GM23338 (cell line): Measurements from ENCODE around the gene SMCO3. TPM values are rescaled to one million over a fixed set of nuclear protein-coding genes. Genes with fewer than 3 reads are reported as not detected.

ENCODE experiments used
- ATAC-seq: fragments of 200-7000 bp; cut with Tn5 transposase; 3 replicates; pipeline ENCODE4 v1.9.1; 2020
- DNase-seq: peaks from one replicate; pipeline ENCODE4 v3.0.0-alpha.2; 2015; ENCODE audit warnings: low spot score
- H2AFZ ChIP-seq: fragments of 200-600 bp; sonication (generic); 2 replicates; pipeline ENCODE4 v1.8.0; 2016; ENCODE audit warnings: antibody characterized with exemption, mild to moderate bottlenecking, moderate library complexity
- H3F3A ChIP-seq: fragments of 200-600 bp; sonication (generic); replicated peaks from 2 replicates; pipeline ENCODE4 v1.8.0; 2017; ENCODE audit warnings: antibody characterized with exemption, mixed run types, low read depth
- H3K27ac ChIP-seq: fragments of 200-600 bp; sonication (generic); 2 replicates; pipeline ENCODE4 v1.6.1; 2016; ENCODE audit warnings: low read depth
- H3K27me3 ChIP-seq: fragments of 200-600 bp; sonication (generic); 2 replicates; pipeline ENCODE4 v1.8.0; 2016; ENCODE audit warnings: mild to moderate bottlenecking, mixed run types, moderate library complexity; ENCODE audit not compliant: insufficient read depth
- H3K36me3 ChIP-seq: fragments of 200-600 bp; sonication (generic); 2 replicates; pipeline ENCODE4 v1.8.0; 2016; ENCODE audit warnings: mild to moderate bottlenecking; ENCODE audit not compliant: insufficient read depth
- H3K4me1 ChIP-seq: fragments of 200-600 bp; sonication (generic); 2 replicates; pipeline ENCODE4 v1.8.0; 2016; ENCODE audit warnings: mild to moderate bottlenecking, moderate library complexity; ENCODE audit not compliant: insufficient read depth
- H3K4me2 ChIP-seq: fragments of 200-600 bp; sonication (generic); 2 replicates; pipeline ENCODE4 v1.7.1; 2017; ENCODE audit warnings: mixed run types
- H3K4me3 ChIP-seq: fragments of 200-600 bp; sonication (generic); 2 replicates; pipeline ENCODE4 v1.6.1; 2016; ENCODE audit warnings: mixed run types
- H3K79me2 ChIP-seq: fragments of 200-600 bp; sonication (generic); replicated peaks from 2 replicates; pipeline ENCODE4 v1.8.0; 2017; ENCODE audit warnings: mild to moderate bottlenecking; ENCODE audit not compliant: insufficient read depth
- H3K9me2 ChIP-seq: fragments of 200-600 bp; sonication (generic); 2 replicates; pipeline ENCODE4 v1.8.0; 2017; ENCODE audit not compliant: insufficient read depth
- H4K20me1 ChIP-seq: fragments of 200-600 bp; sonication (generic); replicated peaks from 2 replicates; pipeline ENCODE4 v1.8.0; 2017; ENCODE audit warnings: mild to moderate bottlenecking; ENCODE audit not compliant: insufficient read depth
- H3K27ac Mint-ChIP-seq: 2 replicates; pipeline ENCODE4 v1.8.0; 2020; ENCODE audit warnings: inconsistent platforms, mild to moderate bottlenecking, moderate library complexity, mixed read lengths
- H3K27me3 Mint-ChIP-seq: 3 replicates; pipeline ENCODE4 v1.8.0; 2022; ENCODE audit warnings: low read depth, mild to moderate bottlenecking, moderate library complexity, mixed read lengths, inconsistent platforms; ENCODE audit not compliant: insufficient read depth, poor library complexity
- H3K36me3 Mint-ChIP-seq: 3 replicates; pipeline ENCODE4 v1.8.0; 2021; ENCODE audit warnings: low read depth, mild to moderate bottlenecking, inconsistent platforms, moderate library complexity, mixed read lengths
- H3K4me1 Mint-ChIP-seq: 3 replicates; pipeline ENCODE4 v1.8.0; 2020; ENCODE audit warnings: mild to moderate bottlenecking, inconsistent platforms, mixed read lengths
- H3K4me3 Mint-ChIP-seq: 3 replicates; pipeline ENCODE4 v1.8.0; 2021; ENCODE audit warnings: moderate library complexity, mild to moderate bottlenecking, inconsistent platforms, mixed read lengths
- H3K9me3 Mint-ChIP-seq: 3 replicates; pipeline ENCODE4 v1.8.0; 2020; ENCODE audit warnings: moderate library complexity, mild to moderate bottlenecking, inconsistent platforms, mixed read lengths
- CREB1 ChIP-seq: fragments of 250-450 bp; sonication (Bioruptor Pico); IDR thresholded peaks from 2 replicates; pipeline ENCODE4 v1.5.0; 2020; ENCODE audit warnings: low read depth, mild to moderate bottlenecking, moderate library complexity
- CTCF ChIP-seq, 2 experiments: fragments of 200-600 bp in 1 of 2; sonication (generic) in 1 of 2; conservative IDR thresholded peaks; 2 replicates each; pipeline versions ENCODE4 v1.5.1 to v1.6.1; 2016 to 2017; ENCODE audit warnings: antibody characterized with exemption in 2 of 2, low read depth in 2 of 2, mild to moderate bottlenecking in 2 of 2, moderate library complexity in 1 of 2
- ETS1 ChIP-seq: IDR thresholded peaks from 2 replicates; pipeline ENCODE4 v1.6.1; 2016; ENCODE audit warnings: antibody characterized with exemption
- EZH2 ChIP-seq: fragments of 200-600 bp; sonication (generic); IDR thresholded peaks from one replicate; pipeline ENCODE4 v1.8.0; 2017; ENCODE audit warnings: antibody characterized with exemption, mild to moderate bottlenecking, low read depth; ENCODE audit not compliant: unreplicated experiment
- EZH2phosphoT487 ChIP-seq: fragments of 200-600 bp; sonication (generic); IDR thresholded peaks from one replicate; pipeline ENCODE4 v1.8.1; 2018; ENCODE audit warnings: antibody characterized with exemption; ENCODE audit not compliant: unreplicated experiment
- JUNB ChIP-seq: IDR thresholded peaks from one replicate; pipeline ENCODE4 v1.6.1; 2016; ENCODE audit warnings: antibody characterized with exemption; ENCODE audit not compliant: unreplicated experiment
- NANOG ChIP-seq: IDR thresholded peaks from 2 replicates; pipeline ENCODE4 v1.6.1; 2016; ENCODE audit warnings: antibody characterized with exemption, borderline replicate concordance
- POLR2AphosphoS5 ChIP-seq: IDR thresholded peaks from 2 replicates; pipeline ENCODE4 v1.6.1; 2016; ENCODE audit warnings: antibody characterized with exemption, low read depth
- STAT1 ChIP-seq: IDR thresholded peaks from one replicate; pipeline ENCODE4 v1.6.1; 2016; ENCODE audit warnings: antibody characterized with exemption; ENCODE audit not compliant: unreplicated experiment
- ZNF114 ChIP-seq: fragments of 250-450 bp; sonication (Bioruptor Pico); IDR thresholded peaks from 2 replicates; pipeline ENCODE4 v1.5.0; 2020; ENCODE audit warnings: mild to moderate bottlenecking, moderate library complexity
- ZNF331 ChIP-seq: fragments of 250-450 bp; sonication (Bioruptor Pico); IDR thresholded peaks from 2 replicates; pipeline ENCODE4 v1.5.0; 2020; ENCODE audit warnings: low read depth, mild to moderate bottlenecking, moderate library complexity
- polyA plus RNA-seq: library from polyadenylated mRNA; unstranded; fragments of >200 nt; fragmentation: Nextera tagmentation; extraction: Ambion mirVana; gene quantifications from 2 replicates; pipeline ENCODE4 v1.2.1, GENCODE V29; 2016
- total RNA-seq: library from RNA; depleted of rRNA; stranded (reverse); fragments of >200 nt; shearing (Covaris generic); gene quantifications from 2 replicates; pipeline ENCODE4 v1.2.3, GENCODE V29; 2014
- TF ChIP-seq, protein P1 (sequence below): fragments of 250-450 bp; sonication (Bioruptor Pico); IDR thresholded peaks from 2 replicates; pipeline ENCODE4 v1.5.0; 2020; ENCODE audit warnings: mild to moderate bottlenecking, moderate library complexity
- TF ChIP-seq, protein P2 (sequence below): IDR thresholded peaks from one replicate; pipeline ENCODE4 v1.6.1; 2018; ENCODE audit warnings: antibody characterized with exemption; ENCODE audit not compliant: unreplicated experiment

The SMCO3 gene
- total and polyA plus RNA-seq, 2 experiments from 2014 or later: 0.13 TPM; not detected in 1

GRCh38 chr12:14840616-14841015, 26.6 kb upstream of the SMCO3 start:
- H3K27ac ChIP-seq: no peak overlapping the region
- no peaks in the 10 kb centered on the region for H3K79me2 ChIP-seq
- H4K20me1 ChIP-seq: no peaks in the 10 kb centered on the region
- Mint-ChIP-seq H3K9me3 (peaks cover 9% of the 10 kb centered on the region; the same call in 1 of the 3 replicates), H3K27me3 (no peaks in the 10 kb centered on the region), H3K4me3 (no peak overlapping the region), H3K27ac (no peak overlapping the region), H3K36me3 (peaks cover 2% of the 10 kb centered on the region; the same call in 1 of the 3 replicates), H3K4me1 (peaks cover 3% of the 10 kb centered on the region; the same call in 1 of the 3 replicates)
- no peaks in the 10 kb centered on the region for H3K4me1 ChIP-seq
- H3K4me3 ChIP-seq: no peak overlapping the region
- no peaks in the 10 kb centered on the region for H3K9me2 ChIP-seq
- TF ChIP-seq CREB1 (CRISPR knock-in tag): no peak
- TF ChIP-seq, protein P1, sequence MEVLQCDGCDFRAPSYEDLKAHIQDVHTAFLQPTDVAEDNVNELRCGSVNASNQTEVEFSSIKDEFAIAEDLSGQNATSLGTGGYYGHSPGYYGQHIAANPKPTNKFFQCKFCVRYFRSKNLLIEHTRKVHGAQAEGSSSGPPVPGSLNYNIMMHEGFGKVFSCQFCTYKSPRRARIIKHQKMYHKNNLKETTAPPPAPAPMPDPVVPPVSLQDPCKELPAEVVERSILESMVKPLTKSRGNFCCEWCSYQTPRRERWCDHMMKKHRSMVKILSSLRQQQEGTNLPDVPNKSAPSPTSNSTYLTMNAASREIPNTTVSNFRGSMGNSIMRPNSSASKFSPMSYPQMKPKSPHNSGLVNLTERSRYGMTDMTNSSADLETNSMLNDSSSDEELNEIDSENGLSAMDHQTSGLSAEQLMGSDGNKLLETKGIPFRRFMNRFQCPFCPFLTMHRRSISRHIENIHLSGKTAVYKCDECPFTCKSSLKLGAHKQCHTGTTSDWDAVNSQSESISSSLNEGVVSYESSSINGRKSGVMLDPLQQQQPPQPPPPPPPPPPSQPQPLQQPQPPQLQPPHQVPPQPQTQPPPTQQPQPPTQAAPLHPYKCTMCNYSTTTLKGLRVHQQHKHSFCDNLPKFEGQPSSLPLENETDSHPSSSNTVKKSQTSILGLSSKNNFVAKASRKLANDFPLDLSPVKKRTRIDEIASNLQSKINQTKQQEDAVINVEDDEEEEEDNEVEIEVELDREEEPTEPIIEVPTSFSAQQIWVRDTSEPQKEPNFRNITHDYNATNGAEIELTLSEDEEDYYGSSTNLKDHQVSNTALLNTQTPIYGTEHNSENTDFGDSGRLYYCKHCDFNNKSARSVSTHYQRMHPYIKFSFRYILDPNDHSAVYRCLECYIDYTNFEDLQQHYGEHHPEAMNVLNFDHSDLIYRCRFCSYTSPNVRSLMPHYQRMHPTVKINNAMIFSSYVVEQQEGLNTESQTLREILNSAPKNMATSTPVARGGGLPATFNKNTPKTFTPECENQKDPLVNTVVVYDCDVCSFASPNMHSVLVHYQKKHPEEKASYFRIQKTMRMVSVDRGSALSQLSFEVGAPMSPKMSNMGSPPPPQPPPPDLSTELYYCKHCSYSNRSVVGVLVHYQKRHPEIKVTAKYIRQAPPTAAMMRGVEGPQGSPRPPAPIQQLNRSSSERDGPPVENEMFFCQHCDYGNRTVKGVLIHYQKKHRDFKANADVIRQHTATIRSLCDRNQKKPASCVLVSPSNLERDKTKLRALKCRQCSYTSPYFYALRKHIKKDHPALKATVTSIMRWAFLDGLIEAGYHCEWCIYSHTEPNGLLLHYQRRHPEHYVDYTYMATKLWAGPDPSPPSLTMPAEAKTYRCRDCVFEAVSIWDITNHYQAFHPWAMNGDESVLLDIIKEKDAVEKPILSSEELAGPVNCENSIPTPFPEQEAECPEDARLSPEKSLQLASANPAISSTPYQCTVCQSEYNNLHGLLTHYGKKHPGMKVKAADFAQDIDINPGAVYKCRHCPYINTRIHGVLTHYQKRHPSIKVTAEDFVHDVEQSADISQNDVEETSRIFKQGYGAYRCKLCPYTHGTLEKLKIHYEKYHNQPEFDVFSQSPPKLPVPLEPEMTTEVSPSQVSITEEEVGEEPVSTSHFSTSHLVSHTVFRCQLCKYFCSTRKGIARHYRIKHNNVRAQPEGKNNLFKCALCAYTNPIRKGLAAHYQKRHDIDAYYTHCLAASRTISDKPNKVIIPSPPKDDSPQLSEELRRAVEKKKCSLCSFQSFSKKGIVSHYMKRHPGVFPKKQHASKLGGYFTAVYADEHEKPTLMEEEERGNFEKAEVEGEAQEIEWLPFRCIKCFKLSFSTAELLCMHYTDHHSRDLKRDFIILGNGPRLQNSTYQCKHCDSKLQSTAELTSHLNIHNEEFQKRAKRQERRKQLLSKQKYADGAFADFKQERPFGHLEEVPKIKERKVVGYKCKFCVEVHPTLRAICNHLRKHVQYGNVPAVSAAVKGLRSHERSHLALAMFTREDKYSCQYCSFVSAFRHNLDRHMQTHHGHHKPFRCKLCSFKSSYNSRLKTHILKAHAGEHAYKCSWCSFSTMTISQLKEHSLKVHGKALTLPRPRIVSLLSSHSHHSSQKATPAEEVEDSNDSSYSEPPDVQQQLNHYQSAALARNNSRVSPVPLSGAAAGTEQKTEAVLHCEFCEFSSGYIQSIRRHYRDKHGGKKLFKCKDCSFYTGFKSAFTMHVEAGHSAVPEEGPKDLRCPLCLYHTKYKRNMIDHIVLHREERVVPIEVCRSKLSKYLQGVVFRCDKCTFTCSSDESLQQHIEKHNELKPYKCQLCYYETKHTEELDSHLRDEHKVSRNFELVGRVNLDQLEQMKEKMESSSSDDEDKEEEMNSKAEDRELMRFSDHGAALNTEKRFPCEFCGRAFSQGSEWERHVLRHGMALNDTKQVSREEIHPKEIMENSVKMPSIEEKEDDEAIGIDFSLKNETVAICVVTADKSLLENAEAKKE (CRISPR knock-in tag): no peak
- no peak for TF ChIP-seq ZNF114 (CRISPR knock-in tag)
- TF ChIP-seq POLR2AphosphoS5: no peak
- TF ChIP-seq ETS1: no peak
- TF ChIP-seq ZNF331 (CRISPR knock-in tag): no peak
- no peak for TF ChIP-seq EZH2phosphoT487
- TF ChIP-seq CTCF (conservative IDR thresholded peaks at IDR 0.05; ENCODE audit: low read depth in 2 of 2): no peak
- TF ChIP-seq STAT1: no peak
- no peak for TF ChIP-seq NANOG
- no peak for TF ChIP-seq EZH2
- TF ChIP-seq JUNB: no peak
- TF ChIP-seq, protein P2, sequence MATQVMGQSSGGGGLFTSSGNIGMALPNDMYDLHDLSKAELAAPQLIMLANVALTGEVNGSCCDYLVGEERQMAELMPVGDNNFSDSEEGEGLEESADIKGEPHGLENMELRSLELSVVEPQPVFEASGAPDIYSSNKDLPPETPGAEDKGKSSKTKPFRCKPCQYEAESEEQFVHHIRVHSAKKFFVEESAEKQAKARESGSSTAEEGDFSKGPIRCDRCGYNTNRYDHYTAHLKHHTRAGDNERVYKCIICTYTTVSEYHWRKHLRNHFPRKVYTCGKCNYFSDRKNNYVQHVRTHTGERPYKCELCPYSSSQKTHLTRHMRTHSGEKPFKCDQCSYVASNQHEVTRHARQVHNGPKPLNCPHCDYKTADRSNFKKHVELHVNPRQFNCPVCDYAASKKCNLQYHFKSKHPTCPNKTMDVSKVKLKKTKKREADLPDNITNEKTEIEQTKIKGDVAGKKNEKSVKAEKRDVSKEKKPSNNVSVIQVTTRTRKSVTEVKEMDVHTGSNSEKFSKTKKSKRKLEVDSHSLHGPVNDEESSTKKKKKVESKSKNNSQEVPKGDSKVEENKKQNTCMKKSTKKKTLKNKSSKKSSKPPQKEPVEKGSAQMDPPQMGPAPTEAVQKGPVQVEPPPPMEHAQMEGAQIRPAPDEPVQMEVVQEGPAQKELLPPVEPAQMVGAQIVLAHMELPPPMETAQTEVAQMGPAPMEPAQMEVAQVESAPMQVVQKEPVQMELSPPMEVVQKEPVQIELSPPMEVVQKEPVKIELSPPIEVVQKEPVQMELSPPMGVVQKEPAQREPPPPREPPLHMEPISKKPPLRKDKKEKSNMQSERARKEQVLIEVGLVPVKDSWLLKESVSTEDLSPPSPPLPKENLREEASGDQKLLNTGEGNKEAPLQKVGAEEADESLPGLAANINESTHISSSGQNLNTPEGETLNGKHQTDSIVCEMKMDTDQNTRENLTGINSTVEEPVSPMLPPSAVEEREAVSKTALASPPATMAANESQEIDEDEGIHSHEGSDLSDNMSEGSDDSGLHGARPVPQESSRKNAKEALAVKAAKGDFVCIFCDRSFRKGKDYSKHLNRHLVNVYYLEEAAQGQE: no peak
- no peak for ATAC-seq
- no peak overlapping the region for H2AFZ ChIP-seq
- H3K36me3 ChIP-seq: no peaks in the 10 kb centered on the region
- H3K27me3 ChIP-seq: no peaks in the 10 kb centered on the region
- no peaks in the 10 kb centered on the region for H3F3A ChIP-seq
- H3K4me2 ChIP-seq: no peak overlapping the region
- no peak for DNase-seq
